Amygdala (tissue), 56 donors: ENCODE results near the gene SH3BGRL2.

Experiments used
- DNase-seq, 56 donors: peaks; one replicate each; lab custom pipeline; 2025; lab: John Stamatoyannopoulos, UW

Gene SH3BGRL2

DNA sequence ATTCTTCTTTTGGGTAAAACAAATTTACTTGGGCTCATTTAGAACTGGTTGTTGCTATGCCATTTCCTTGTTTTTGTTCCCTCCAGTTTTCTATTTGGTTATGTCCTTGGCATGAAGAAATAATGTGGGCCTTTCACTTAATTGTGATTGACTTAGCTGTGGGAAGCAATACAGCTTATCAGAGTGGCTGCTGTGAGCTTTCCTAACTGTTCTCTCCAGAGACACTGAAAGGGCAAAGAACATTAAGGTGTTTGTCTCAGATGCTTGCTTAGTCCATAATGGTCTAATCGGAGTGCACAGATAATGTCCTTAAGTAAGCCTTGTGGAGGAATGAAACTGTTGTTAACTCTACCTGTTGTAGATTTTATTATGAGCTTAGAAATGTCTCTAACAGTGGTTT is 56.6 kb downstream of the SH3BGRL2 start:
- DNase-seq = no peak

DNA sequence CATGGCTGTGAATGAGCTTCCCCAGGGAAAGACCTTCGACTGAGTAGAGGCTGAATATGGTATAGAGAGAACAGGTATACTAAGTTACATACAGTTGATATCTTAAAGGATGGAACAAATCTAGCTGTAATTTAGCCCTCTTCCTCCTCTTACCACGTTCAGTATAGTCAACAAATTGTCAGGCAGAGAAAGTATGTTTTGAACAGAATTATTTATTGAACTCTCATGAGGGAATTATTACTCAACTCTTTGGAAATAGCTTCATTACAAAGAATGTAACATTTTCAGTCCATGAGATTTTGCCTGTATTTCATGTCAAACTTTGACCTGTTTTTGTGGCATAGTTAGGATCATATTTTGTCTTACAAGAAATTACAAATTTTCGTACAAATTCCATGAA is 63.0 kb downstream of the SH3BGRL2 start:
- DNase-seq = no peak

DNA sequence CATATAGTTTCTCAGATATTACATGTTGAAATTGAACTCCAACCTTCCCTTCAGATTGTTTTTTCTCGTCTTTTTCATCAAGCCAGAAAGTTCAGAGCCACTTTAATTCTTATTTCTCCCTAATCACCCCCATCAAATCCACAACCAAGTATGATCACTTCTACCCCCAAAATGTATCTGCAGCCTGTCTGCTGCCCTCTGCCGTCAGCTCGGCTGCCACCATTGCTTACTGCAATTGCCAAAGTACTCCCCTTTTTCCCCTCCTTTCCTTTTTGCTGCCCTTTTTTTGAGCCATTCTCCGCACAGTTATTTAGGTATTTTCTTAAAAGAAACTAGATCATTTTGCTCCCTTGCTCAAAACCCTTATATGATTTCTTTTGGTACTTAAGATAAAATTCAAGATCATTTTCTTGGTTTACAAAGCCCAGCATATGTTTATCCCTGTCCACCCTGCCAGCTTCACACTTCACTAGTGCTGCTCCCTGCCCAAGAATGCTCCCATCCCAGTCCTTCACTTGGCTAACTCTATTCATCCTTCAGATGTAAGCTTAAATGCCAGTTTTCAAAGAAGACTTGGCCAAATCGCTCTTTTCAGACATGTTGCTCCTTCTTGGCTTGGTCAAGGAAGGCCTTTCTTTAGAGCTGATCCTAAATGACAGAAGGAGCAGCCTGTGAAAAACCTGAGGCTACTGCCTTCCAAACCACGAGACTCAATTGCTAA is 63.7 kb downstream of the SH3BGRL2 start:
- DNase-seq = peak in 1 of 56 donors; percentile 16

DNA sequence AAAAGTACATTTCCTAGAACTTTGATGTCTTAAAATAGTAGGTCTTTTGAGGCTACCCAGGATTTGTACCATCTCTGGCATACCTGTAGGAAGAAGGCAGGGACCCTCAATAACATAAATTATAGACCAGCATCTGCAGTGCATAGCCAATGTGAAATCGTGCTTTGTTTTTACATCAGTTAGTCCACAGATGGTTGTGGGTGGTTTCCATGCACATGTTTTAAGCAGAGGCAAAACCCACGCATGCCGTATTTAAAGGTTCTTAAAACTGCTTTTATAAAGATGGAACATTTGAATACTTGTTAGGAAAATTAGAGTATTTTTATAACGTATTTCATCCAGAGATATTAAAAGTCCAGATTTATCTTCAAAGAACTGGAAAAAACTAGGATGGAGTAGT is 66.3 kb downstream of the SH3BGRL2 start:
- DNase-seq = peak in 8 of 56 donors; percentile 5 to 42 (median 30)

DNA sequence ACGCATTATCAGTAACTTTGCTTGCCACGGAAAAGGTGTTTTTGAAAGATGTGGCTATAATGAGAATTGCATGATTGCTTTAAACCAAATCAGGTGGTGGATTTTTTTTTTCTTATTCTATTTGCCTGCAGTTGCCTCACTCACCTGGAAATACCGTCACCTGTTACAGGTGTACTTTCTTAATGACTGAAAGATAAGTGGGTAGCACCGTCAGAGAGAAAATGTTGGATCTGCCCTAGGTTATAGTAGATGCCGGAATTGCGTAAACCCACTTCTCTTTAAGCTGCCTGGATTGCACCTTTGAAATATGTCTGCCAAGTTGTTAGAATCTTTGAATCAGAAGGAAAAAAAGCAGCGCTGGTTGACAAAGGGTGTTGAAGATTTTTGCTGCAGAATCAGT is 68.5 kb downstream of the SH3BGRL2 start:
- DNase-seq = no peak

DNA sequence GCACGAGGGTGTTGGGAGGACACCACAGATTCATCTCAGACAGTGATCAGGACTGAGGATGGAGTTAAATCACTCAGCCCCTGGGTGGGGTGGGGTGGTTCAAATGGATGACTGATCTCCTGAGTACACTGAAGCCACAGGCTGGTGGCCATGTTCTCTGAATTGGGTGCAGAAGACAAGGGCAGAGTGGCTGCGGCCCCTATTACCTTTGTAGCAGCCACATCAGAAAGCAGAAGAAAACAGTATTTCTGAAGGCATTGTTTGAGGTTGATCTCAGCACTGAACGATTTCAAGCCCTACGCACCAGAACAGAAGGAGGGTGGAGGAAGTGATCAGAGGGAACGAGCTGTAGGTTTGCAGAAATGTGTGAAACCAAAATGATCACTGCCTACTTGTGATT is 71.6 kb downstream of the SH3BGRL2 start:
- peak in 6 of 56 donors; percentile 1 to 34 (median 20) for DNase-seq

DNA sequence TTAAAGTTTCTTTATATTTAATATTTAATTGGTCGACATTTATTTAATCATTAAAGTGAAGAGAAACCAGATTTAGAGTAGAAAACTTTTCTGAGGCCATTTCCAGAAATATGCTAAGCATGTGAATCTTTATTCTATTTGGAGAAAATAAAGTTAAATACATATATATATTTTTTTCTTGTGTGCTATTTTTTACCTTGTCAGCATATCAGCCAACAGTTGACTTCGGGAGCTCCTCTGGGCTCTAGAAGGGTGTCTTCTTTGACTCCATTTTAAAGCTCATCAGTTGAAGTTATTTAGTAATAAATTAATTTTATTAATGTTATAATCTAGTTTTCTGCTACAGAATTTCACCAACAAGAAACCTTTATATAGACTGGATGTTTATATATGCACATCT is 73.1 kb downstream of the SH3BGRL2 start:
- DNase-seq = no peak

DNA sequence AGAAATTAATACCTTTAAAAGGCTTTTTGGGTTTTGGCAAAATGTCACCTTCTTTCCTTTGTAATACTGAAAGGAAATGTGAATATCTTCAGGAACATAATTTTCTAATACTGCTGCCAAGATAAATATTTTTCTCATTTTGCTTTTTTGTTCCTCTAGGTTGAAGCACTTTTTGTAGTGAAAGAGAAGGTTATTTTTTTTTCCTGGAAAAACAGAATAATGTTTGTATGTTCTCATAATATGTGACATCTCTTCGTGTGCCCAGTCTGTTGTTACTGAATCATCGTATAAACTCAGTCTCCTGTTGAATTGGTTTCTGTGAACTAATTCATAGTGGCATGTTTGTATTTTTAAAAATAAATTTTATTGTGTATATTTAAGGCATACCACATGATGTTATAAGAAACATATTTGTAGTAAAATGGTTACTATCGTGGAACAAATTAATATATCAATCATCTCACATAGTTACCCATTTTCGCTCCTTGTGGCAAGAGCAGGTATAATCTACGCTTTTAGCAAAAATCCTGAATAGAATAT is 74.4 kb downstream of the SH3BGRL2 start:
- DNase-seq = no peak

DNA sequence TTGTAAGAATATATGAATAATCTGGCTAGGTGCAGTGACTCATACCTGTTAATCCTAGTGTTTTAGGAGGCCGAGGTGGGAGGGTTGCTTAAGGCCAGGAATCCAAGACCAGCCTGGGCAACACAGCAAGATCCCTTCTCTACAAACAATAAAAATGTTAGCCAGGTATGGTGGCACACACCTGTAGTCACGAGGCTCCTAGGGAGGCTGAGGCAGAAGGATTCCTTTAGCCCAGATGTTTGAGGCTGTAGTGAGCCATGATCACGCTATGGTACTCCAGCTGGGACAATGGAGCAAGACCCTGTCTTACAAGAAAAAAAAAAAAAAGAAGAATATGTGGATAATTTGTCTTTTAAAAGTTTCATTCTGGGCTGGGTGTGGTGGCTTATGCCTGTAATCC is 75.4 kb downstream of the SH3BGRL2 start:
- DNase-seq = no peak

DNA sequence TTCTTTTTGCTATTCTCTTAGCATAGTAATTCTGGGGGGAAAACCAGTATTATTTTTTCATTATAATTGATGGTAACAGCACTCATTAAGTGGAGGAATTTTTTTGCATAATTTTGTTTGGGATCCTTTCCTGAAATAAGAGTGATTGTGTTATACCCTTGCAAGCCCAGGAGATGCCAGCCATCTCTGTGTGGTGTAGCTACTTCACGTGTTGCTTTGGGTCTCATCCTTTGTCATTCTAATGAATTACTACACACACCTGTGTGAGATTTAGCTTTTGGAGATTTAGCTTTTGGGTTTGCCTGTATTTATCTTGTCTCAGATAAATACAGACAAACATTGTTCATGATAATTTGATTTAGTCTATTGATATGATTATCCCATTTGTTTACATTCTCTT is 76.5 kb downstream of the SH3BGRL2 start:
- DNase-seq = no peak

DNA sequence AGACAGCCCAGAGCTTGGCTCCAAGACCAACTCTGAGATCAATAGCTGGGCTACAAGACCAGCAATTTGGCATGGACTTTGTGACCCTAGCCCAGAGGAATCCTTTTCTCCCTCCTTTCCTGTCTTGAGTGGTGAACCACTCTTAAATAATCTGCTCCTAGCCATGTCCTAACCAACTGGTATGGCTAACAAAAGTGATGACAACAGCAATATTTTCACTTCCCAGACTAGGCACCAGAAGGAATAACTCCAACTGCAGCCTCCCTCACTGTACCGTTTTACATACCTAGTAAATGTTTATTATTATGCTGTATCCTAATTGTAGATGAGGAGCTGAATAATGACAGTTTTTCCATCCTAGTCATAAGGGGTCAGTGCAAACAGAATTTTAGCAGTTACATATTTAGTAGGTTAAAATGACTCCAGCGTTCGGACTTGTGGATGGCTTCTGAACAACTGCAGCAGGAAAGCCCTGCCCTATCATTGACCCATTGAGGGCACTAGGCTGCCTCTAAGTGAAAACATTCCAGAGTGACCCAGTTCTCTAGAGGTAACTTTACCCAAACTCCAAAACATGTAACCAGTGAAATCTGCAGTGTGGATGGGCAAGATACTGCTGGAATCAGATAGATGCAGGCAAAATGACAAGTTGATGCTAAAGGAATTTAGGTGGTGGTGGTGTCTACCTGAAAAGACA is 77.1 kb downstream of the SH3BGRL2 start:
- no peak for DNase-seq

DNA sequence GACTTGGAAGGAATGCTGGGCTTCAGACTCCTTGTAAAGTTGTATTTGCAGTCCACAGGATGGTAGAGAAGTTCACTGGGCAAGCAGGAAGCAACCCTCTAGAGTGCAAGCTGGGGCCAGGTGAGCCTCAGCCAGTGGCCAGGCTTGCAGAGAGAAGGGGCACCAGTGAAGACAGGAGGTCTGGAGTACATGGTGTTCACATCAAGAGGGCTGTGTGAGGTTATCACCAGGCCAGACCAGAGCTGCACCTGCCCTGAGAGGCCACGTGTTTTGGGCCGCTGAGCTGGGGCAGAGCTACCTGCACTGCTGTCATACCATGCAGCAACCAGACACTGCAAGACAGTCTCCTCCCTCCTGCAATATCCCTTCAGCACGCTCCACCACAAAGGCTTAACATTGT is 79.0 kb downstream of the SH3BGRL2 start:
- DNase-seq = no peak

DNA sequence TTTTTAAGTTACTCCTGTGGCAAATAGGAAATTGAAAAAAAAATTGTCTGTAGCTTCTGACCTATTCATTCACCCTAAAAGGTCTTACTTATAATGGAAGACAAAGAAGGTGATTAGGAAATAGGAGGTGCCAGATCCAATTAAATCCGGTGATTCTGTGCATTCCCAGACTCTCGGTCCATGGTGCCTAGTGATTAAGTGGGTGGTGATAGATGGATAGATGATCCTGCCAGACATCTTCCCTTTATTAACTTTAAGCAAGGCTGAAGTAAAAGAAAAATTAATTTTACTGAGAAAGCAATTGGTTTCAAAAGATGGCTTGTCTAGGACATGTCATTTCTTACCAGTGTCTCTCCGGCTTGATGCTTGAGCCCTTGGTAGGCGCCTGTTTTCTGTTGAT is 80.0 kb downstream of the SH3BGRL2 start:
- no peak for DNase-seq

DNA sequence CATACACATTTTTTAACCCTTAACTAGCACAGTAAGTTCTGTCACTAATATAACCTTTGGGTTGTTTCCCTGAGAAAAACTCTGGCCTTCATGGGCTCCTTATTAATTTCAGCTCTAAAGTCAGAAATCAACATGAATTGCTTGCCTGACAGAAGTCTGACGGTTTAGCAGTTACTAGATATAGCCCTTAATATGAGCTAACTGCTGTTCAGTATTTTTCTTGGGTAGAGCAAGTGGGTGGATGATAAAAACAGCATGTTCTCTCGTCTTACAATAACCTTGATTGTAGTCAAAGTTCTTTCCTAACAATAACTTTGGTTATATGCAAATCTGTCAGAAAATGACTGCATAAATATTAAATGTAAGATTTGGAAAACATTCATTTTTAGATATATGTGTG is 81.0 kb downstream of the SH3BGRL2 start:
- no peak for DNase-seq

DNA sequence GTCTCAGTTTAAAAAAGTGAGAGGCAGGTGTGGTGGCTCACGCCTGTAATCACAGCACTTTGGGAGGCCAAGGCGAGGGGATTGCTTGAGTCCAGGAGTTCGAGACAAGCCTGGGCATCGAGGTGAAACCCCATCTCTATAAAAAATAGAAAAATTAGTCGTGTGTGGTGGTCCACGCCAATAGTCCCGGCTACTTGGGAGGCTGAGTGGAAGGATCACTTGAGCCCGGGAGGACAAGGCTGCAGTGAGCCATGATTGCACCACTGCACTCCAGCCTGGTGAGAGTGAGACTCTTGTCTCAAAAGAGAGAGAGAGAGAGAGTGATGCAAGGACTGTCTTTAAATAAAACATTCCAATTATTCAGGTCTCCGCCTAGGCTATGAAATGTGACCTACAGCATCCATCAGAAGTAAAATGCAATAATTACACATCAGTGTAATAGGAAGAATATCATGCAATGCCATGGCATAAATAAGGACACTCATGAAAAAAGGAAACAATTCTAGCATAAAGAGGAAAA is 81.5 kb downstream of the SH3BGRL2 start:
- no peak for DNase-seq

DNA sequence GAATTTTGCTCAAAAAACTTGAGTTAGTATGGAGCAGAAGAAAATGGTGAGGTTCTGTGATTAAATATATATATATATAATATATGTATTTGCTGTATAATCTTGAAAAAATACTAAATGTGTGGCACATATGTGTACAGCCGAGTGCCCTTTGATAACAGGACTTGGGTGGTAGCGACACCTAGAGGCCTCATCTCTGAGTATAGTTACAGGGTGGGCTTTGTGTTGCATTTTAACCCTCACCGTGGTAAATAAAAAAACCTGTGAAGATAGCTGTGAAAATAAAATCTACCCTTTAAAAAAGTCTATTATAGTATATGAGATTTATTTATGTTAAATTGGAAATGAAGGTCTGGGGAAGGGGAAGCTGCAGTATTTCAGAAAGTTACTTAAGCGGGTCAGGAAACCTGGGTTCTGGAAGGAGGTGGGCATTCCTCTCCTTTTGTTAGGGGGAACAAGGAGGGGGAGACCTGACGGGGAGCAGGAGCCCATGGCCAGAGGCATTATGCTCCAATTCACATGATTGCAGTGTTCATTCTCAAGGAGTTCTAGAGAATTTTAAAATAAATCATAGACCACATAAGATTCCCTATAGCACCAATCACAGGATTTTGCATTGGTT is 82.7 kb downstream of the SH3BGRL2 start:
- peak in 9 of 56 donors; percentile 6 to 53 (median 14) for DNase-seq

DNA sequence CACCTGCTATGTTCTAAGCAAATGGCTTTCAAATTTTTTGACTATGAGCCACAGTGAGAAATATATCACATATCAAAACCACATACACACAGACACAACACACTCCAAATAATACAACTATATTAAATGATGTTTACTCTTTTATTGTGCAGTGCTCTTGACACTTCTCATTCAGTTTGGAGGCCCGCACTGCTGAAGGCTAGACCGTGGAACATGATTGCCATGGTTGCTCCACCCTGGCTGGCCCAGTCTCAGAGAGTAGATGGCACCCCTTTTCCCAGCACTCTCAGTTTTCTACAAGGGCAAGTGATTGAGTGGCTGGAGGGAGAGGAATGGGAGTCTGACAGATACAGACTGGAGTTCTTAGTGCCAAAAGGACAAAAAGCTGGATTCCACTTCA is 86.9 kb downstream of the SH3BGRL2 start:
- no peak for DNase-seq

DNA sequence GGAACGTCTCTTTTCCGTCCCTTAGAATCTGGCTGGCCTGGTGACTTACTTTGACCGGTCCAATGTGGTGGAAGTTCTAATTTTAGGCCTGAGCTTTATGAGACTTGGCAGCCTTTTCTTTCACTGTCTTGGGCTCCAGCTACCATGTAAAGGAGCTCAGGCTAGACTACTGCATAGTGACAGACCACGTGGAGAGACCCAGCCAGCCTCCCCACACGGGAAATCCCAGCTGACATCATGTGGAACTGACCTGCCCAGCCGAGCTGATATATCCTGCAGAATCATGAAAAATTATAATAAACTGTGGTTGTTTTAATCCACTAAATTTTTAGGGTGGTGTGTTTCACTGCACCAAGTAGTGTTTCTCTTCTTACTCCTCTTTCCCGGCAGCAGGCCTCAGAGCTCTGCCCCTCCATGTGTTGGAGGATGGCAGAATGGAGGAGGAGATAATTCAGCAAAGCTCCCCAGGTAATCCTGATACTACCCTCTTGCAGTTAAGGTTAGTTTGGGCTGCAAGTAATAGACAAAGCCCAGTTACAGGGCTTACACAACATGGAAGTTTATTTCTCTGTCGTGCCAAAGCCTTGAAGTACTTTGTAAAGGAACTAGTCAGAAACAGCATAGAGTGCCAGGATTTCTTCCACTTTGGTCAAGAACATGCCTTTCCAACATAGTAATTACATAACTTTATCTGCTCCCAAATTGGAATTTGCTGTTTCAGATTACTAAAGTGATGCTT is 87.5 kb downstream of the SH3BGRL2 start:
- no peak for DNase-seq

DNA sequence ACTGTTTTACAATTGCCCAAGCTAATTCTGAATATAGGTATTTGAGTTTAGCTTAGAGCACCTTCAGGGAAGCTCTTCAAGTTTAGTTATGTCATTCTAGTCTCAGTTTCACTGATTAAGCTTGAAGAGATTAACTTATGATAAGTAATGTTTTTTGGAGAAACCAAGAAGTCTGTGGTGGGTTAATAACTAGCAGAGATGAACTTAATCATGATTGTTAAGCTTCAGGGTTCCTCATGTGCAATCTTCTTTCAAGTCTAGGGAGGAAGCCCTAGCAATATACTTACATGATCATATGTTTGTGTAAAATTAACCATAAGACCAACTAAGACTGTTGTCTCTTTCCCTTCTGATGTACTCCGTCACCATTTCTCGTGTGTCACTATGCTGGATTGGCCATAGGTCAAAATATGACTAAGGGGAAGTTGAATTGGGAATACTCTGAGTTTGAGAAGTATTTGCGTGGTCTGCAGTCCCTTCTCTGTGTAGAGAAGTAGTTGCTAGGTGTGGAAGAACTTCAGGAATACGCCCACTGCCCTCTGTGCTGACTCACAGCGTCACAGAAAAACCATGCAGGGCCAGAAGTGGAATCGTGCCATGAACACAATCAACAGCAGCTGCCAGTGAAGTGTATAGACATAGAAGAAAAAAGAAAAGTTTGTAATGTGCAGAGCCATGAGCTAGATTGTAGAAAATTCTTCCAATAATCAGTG is 88.3 kb downstream of the SH3BGRL2 start:
- DNase-seq = peak in 3 of 56 donors; percentile 8 to 26 (median 10)

DNA sequence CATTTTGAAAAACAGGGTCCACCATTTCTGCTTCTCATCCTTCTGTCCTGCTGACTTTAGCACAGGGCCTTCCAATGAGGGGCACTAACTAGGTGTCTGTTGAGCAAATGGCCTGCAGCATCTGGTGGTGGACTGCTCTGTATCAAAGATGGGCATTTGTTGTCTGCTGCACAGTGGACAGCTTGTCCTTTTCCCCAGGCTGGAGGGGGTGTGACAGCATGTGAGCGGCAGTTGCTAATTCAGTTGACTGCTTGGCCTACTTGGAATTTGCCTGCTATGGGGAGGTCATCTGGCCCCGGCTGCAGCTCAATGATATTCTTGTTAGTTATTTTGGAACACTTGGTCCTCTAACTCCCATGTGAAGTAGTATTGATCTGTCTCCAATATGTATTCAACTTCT is 93.7 kb downstream of the SH3BGRL2 start:
- no peak for DNase-seq
